Stimulated activated CD4-positive, alpha-beta T cell treated with anti-CD3 and anti-CD28 coated beads, Interleukin-12 subunit alpha, Interleukin-12 subunit beta, amount 100 ng/mL, for 24 hours (primary cell): ENCODE data around the gene CDK8.

ENCODE experiments used
- DNase-seq, 2 experiments: peaks; one replicate each; pipeline ENCODE4 v3.0.0-alpha.2; 2020; ENCODE audit warnings: low read depth in 2 of 2

CDK8 gene

DNA sequence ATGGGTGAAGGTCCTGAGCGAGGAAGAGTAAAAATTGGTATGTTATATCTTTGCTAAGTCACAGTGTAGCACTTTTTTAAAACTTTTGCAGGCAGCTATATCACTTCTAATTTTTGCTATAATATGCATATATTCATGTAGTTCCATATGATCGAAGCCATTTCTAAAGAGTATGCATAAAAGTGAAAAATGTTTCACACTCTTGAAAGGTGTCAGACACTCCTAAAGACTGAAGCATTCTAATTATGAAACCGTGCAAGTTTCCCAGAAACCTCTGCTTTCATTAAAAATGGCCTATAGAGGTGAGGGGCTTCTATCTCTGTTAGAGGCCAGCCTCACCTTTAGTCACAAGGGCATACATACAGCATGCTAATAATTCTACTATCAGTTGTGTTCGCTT, 128.9 kb downstream of the CDK8 start:
- DNase-seq, result no peak

GRCh38 chr13:26384587-26384986, 130.7 kb downstream of the CDK8 start:
- DNase-seq, result no peak

DNA sequence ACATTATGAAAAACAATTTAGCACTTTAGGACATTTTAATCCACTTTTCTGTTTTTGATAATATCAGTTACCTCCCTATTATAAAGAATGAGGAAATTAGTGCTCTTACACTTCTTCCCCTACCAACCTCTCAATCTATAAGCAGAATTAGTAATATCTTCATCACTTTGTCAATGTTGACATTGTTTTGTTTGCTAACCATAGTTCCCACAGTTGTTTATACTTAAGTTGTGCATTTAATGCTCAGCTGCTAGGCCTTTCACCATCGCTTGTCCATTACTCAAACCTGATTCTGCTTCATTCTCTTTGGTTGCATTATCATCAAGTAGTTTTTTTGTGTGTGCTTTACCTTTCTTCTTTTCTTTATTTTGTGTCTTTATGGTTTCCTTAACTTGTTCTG, 132.1 kb downstream of the CDK8 start:
- DNase-seq, result no peak

DNA sequence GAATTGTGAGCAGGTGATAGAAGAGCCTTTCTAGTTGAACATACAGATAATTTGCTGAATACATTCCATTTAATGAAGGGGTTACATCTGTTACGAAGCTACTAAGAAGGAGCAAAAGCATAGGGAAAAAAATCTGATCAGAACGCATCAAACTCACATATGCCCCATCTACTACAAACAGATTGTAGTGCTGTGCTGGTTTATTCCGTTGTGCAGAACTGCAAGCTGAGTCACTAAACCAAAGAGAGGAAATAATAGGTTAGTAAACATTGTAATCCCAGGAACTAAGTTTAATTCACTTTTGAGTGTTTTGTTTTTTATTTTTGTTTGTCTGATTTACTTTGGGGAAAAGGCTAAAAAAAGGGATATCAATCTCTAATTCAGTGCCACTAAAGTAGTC, 136.3 kb downstream of the CDK8 start:
- DNase-seq, result no peak

- no peak for DNase-seq
These were observed 146.6 kb downstream of the CDK8 start for GRCh38 chr13:26400545-26400944.

DNA sequence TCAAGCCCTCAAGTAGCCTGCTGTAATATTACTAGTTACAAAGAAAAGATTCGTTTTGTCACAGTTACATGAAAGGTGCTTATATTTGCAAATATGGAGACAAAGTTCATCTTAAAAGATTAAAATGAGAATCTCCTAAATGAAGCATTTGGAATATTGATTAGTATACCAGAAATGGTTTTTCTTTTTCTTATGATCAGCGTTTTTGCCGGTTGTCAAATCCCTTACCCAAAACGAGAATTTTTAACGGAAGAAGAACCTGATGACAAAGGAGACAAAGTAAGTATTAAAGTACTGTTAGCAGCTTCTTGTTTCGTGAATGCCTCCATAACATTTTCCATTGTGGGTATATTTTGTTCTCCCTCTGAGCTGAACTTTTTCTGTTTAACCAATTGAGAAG, 147.1 kb downstream of the CDK8 start:
- no peak for DNase-seq

DNA sequence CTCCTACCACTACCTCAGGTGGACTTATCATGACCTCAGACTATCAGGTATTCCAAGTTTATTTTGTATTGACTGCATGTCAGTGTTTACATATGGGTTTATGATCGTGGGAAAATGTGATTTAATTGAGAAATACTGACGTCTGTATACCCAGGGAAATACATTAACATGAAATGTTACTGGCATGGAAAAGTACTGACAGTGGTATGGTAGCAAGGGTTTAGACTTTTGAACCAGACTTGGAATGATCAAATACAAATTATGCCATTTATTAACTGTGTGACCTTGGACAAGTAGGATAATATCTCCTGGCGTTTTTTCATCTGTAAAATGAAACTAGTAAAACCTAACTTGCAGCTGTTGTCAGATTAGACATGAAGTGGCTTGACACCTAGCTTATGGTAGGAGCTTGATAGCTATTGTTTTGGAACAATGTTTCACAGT, 147.7 kb downstream of the CDK8 start:
- DNase-seq, result no peak

DNA sequence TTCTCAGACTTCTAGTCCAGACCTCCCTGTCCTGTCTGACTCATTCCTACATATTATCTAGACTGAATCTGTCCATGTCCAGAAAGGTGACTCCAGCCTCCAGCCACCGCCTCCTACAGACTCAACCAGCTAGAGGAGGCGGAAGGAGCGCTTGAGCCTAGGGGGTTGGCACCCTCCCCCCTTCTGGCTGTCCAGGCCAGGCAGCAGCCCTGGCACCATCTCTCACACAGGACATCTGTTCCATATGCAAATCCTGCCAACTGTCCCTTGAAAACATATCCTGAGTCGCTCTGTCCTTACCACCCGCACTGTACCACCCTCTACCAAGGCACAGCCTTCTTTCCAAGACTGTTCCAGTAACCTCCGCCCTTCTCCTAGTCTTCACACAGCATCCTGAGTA, 152.9 kb downstream of the CDK8 start:
- no peak for DNase-seq

- DNase-seq, result no peak
These were observed 157.3 kb downstream of the CDK8 start for GRCh38 chr13:26411206-26411605.

GRCh38 chr13:26412263-26412662, 158.3 kb downstream of the CDK8 start:
- no peak for DNase-seq

DNA sequence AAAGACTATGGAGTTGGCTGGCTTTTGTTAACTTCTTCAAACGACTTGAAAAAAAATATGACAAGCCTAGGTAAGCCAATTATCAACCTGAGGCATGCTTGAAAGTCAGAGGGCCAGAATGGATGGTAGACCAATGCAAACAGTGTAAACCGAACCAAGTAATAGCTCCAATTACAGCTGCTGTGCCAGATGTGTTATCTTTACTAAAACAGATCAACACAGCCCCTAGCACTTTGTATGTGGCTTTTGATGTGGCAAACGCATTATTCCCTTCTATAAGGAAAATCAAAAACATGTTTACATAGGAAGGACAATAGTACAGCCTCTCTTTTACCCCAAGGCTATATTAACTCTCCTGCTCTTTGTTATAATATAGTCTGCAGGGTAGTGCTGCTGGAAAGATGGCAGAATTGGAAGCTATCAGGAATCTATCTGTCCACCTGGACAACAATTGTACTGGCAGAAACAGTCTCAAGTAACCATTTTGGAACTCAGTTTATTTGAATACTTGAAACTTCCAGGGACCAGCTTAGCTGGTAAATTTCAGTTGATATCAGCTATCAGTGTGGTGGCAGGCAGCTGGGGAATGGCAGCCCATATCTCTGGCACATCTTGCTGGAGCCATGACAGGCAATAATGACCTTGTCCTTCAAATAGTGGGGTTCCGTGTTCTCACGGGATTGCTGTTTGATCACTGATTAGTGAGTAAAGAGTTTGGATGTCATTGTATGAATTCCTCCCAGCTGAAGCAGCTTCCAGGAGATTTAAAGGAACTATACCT, 159.2 kb downstream of the CDK8 start:
- no peak for DNase-seq

GRCh38 chr13:26420282-26420960, 166.5 kb downstream of the CDK8 start:
- DNase-seq, result no peak

DNA sequence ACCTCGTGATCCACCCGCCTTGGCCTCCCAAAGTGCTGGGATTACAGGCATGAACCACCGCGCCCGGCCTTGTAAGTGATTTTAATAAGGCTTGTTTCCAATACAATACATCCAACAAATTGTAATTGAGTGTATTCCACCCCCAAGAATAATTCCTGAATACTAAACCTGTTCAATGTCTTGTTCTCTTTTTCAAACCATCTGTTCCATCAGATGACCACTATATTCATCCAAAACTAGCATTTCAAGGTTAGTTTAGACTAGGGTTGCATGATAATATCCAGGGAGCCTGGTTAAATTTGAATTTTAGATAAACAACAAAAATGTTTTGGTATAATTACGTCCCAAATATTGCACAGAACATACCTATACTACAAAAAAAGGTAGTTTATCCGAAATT, 168.1 kb downstream of the CDK8 start:
- DNase-seq, result no peak

- no peak for DNase-seq
These were observed 169.7 kb downstream of the CDK8 start for GRCh38 chr13:26423629-26424028.

DNA sequence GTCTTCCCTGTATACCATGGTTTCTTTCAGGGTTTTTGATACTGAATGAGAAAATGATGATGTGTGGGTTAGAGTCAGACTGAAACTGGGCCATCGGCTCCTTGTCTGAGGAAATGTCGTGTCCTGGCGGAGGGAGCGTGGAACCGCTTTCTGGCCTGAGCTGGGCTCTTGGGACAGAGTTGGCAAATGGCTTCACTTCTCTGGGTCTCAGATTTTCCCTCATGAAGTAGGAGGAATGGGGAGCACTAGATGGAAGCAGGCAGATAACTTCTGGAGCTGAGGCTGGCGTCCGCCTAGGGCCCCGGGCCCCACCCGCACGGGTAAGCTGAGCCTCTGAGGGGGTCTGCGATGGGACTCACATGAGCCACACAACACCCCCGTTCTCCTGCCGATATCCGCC, 170.3 kb downstream of the CDK8 start:
- DNase-seq, result no peak

- no peak for DNase-seq
These were observed 171.8 kb downstream of the CDK8 start for GRCh38 chr13:26425443-26426358.

- no peak for DNase-seq
These were observed 179.8 kb downstream of the CDK8 start for GRCh38 chr13:26433776-26434175.

- no peak for DNase-seq
These were observed 181.2 kb downstream of the CDK8 start for GRCh38 chr13:26435171-26435570.

DNA sequence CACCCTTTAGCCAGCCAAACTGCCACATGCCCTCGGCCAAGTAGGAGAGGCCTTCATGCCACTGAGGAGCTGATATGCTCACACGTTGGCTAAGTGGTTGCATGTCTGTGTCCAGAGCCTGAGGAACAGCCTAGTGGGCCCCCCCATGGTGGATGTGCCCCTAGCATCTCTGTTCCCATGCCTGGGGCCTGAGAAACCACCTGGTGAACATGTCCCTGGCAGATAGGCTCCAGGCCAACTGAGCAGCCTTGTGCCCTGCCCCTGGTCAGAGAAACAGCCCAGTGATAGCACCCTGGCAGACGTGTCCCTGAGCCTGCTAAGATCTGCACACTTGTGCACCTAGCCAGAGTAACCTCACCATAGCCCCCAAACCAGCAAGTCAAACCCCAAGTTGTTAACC, 181.7 kb downstream of the CDK8 start:
- DNase-seq, result no peak

DNA sequence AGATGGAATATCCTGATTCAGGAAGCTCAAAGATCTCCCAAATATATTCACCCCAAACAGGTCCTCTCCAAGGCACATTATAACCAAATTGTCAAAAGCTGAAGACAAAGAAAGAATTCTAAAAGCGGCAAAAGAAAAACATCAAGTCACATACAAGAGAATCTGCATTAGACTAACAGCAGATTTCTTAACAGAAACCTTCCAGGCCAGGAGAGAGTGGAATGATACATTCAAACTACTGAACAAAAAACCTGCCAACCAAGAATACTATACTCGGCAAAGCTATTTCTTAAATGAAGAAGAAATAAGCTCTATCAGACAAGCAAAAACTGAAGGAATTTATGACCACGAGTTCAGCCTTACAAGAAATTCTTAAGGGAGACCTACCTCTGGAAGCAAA, 183.0 kb downstream of the CDK8 start:
- DNase-seq, result no peak

DNA sequence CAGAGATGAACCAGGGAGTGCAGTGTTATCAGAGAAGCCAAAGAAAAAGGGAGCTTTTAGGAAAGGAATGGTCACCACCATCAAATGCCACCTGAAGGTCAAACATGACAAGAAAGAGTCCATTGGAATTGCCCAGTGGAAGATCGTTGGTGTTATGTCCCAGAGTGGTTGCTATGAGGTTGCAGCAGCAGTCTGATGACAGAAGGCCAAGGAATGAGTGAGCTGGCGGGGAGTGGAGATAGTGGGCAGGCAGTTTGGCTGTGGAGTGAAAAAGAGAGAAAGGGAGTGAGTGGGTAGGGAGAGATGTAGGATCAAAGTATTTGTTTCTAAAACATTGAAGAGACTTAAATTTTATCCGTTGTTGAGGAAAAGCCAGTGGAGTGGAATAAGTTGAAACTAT, 186.2 kb downstream of the CDK8 start:
- DNase-seq, result no peak

- DNase-seq, result no peak
These were observed 187.5 kb downstream of the CDK8 start for GRCh38 chr13:26441476-26441875.
